Adrenal gland (tissue), 5 donors: ENCODE measurements around the gene PI4KA.
"Not testable (repeated sequence)": the region's sequence is repeated elsewhere in the genome, so short reads cannot be mapped to it uniquely, and the experiment has no call there.

Source experiments
- CTCF ChIP-seq, 6 experiments: fragments of 450-650 bp in 4 of 6; fragments of 200-600 bp in 2 of 6; sonication (generic) in 1 of 6; IDR thresholded peaks; 1 replicate in 5 of 6; 2 replicates in 1 of 6; pipeline versions ENCODE4 v1.5.1 to v1.8.0; 2016 to 2021; ENCODE audit warnings: antibody characterized with exemption in 6 of 6, mild to moderate bottlenecking in 2 of 6, moderate library complexity in 1 of 6
- POLR2A ChIP-seq, 2 donors: fragments of 450-650 bp; IDR thresholded peaks; one replicate each; pipeline ENCODE4 v1.6.1; 2017; ENCODE audit warnings: antibody characterized with exemption in 2 of 2, mild to moderate bottlenecking in 2 of 2, moderate library complexity in 1 of 2
- donor health status: DM: no; HTN: no; CAD: no.

DNA sequence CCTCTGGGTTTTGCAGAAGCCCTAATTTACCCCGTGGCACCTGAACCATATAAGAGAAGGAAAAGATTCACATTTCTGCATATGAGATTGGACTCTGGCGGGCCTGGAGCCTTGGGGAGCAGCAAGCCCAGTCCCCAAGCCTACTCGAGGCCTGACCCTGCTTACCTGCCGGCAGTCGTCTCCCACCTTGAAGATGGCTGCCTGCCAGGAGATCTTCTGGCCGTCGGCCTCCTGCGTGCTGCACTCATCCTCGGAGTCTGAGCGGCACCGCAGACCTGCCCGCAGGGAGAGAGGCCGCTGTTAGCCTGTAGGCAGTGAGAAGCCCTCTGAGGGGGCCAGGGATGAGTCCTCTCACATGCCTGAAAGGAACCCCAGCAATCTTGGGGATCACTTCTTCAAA lies 145.5 kb downstream of the PI4KA start:
- not testable (repeated sequence) for TF ChIP-seq CTCF, POLR2A (IDR thresholded peaks at IDR 0.05)
